H1 (cell line): ENCODE results near the gene DUOXA1.

Experiments
- EZH2 ChIP-seq: fragments of 200-600 bp; sonication (generic); IDR thresholded peaks from 2 replicates; pipeline ENCODE4 v1.7.1; 2012; ENCODE audit warnings: low read depth, mild to moderate bottlenecking, moderate library complexity, low read length, inconsistent platforms; ENCODE audit not compliant: severe bottlenecking
- NANOG ChIP-seq: IDR thresholded peaks from 2 replicates; pipeline ENCODE4 v1.6.1; 2011; ENCODE audit warnings: low read length, low read depth, mild to moderate bottlenecking, inconsistent platforms; ENCODE audit not compliant: insufficient read depth, poor library complexity, severe bottlenecking
- NRF1 ChIP-seq: IDR thresholded peaks from 2 replicates; pipeline ENCODE4 v1.6.1; 2011; ENCODE audit warnings: mild to moderate bottlenecking, low read depth, low read length, improper control_type of control experiment
- PHF8 ChIP-seq: fragments of 200-600 bp; sonication (generic); conservative IDR thresholded peaks from 2 replicates; pipeline ENCODE4 v1.7.1; 2012; ENCODE audit warnings: low read depth, mild to moderate bottlenecking, inconsistent platforms, low read length, moderate library complexity
- POLR2A ChIP-seq, 2 experiments: IDR thresholded peaks; 1 replicate in 1 of 2; 2 replicates in 1 of 2; pipeline ENCODE4 v1.6.1; 2011; ENCODE audit warnings: low read depth in 2 of 2, low read length in 2 of 2, mild to moderate bottlenecking in 2 of 2; ENCODE audit errors: control extremely low read depth in 1 of 2
- RNF2 ChIP-seq: fragments of 200-900, 300-1000 bp; sonication (generic); IDR thresholded peaks from 2 replicates; pipeline ENCODE4 v1.7.1; 2016; ENCODE audit warnings: borderline replicate concordance, low read depth, mild to moderate bottlenecking, antibody characterized with exemption, low read length; ENCODE audit not compliant: poor library complexity, severe bottlenecking; ENCODE audit errors: missing control alignments
- TF ChIP-seq, protein P1 (sequence below), 3 experiments: IDR thresholded peaks; 1 replicate in 2 of 3; 2 replicates in 1 of 3; pipeline versions ENCODE4 v1.5.1 to v1.6.1; 2011; ENCODE audit warnings: low read length in 3 of 3, mild to moderate bottlenecking in 3 of 3, inconsistent platforms in 2 of 3, low read depth in 1 of 3, moderate library complexity in 1 of 3; ENCODE audit not compliant: insufficient read depth in 1 of 3; ENCODE audit errors: control extremely low read depth in 1 of 3

DNA sequence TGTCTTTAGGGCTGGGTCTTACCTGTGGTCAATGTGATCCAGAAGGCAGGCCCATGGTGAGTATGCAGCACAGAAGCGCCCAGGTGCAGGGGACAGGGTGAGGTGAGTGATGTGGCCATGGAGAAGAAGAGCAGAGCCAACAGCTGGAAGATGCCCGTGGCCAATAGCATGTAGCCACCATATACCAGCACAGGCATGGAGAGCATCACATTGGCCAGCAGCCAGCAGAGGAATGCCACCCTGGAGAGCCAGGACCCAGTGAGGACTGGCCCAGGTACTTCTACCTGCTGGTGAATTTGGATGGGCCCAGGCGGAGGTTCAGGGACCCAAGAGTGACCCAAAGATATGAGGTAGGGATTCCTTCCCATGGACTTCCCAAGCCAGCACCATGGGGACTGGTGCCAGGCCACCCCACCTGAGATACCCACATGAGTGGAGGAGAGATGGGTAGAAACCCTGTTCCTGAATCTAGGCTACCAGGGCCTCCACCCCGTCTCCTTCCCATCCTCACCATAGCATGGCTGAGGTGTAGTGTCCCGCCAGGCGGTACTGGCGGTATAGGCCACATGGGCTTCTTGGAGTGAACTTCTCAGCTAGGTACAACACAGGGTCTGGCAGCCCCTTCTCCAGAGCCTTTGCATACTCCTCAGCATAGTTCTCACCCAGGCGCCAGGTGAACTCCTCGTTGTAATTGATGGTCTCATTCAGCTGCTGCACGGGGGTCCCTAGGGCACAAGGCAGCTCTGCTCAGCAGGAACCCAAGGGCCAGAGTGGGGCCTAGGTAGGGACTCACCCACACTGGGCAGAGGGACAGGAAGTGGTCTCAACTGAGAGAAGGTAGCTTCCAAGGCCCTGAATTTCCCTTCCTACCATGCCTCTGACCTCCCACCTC, 9.4 kb downstream of the DUOXA1 start:
- TF ChIP-seq, protein P1, sequence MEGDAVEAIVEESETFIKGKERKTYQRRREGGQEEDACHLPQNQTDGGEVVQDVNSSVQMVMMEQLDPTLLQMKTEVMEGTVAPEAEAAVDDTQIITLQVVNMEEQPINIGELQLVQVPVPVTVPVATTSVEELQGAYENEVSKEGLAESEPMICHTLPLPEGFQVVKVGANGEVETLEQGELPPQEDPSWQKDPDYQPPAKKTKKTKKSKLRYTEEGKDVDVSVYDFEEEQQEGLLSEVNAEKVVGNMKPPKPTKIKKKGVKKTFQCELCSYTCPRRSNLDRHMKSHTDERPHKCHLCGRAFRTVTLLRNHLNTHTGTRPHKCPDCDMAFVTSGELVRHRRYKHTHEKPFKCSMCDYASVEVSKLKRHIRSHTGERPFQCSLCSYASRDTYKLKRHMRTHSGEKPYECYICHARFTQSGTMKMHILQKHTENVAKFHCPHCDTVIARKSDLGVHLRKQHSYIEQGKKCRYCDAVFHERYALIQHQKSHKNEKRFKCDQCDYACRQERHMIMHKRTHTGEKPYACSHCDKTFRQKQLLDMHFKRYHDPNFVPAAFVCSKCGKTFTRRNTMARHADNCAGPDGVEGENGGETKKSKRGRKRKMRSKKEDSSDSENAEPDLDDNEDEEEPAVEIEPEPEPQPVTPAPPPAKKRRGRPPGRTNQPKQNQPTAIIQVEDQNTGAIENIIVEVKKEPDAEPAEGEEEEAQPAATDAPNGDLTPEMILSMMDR (IDR thresholded peaks at IDR 0.05; ENCODE audit: control extremely low read depth in 1 of 3, insufficient read depth in 1 of 3, low read depth in 1 of 3, low read length in 3 of 3), result no peak
- TF ChIP-seq POLR2A (IDR thresholded peaks at IDR 0.05; ENCODE audit: control extremely low read depth in 1 of 2, low read depth in 2 of 2, low read length in 2 of 2) (no peak), PHF8 (no peak), RNF2 (no peak), NRF1 (no peak), EZH2 (no peak), NANOG (no peak)
